Tongue (tissue), 2 donors: Measurements from ENCODE around the gene TMEM259. TPM values are rescaled to one million over a fixed set of nuclear protein-coding genes. Genes with fewer than 3 reads are reported as not detected.
A peak's percentile ranks its signal among the peaks of the same experiment; 100 is the strongest.

ENCODE experiments used
- DNase-seq: peaks from one replicate; pipeline ENCODE4 v3.0.0-alpha.2; 2015
- total RNA-seq: library from RNA; depleted of rRNA; stranded (reverse); fragments of >200 nt; gene quantifications from one replicate; pipeline ENCODE4 v1.2.3, GENCODE V29; 2014

Gene TMEM259
- total RNA-seq, 1 donor from 2014 or later = 72.1 TPM

GRCh38 chr19:1055028-1055425, 34.1 kb upstream of the TMEM259 start:
- DNase-seq = no peak

- DNase-seq = no peak
Observed at GRCh38 chr19:1054102-1055027, 33.4 kb upstream of the TMEM259 start.

GRCh38 chr19:1053176-1054101, 32.5 kb upstream of the TMEM259 start:
- no peak for DNase-seq

GRCh38 chr19:1052349-1052975, 31.5 kb upstream of the TMEM259 start:
- no peak for DNase-seq

GRCh38 chr19:1051791-1052190, 30.9 kb upstream of the TMEM259 start:
- DNase-seq = no peak

GRCh38 chr19:1050989-1051788, 30.3 kb upstream of the TMEM259 start:
- no peak for DNase-seq

- no peak for DNase-seq
Observed at GRCh38 chr19:1049800-1050199, 28.9 kb upstream of the TMEM259 start.

- no peak for DNase-seq
Observed at GRCh38 chr19:1049106-1049505, 28.2 kb upstream of the TMEM259 start.

GRCh38 chr19:1047696-1048147, 26.8 kb upstream of the TMEM259 start:
- DNase-seq = no peak

- no peak for DNase-seq
Observed at GRCh38 chr19:1046836-1047695, 26.1 kb upstream of the TMEM259 start.

GRCh38 chr19:1046117-1046626, 25.2 kb upstream of the TMEM259 start:
- no peak for DNase-seq

- DNase-seq = no peak
Observed at GRCh38 chr19:1045247-1045603, 24.3 kb upstream of the TMEM259 start.

GRCh38 chr19:1042689-1043511, 22.0 kb upstream of the TMEM259 start:
- DNase-seq = peak; percentile 62

GRCh38 chr19:1041835-1042685, 21.1 kb upstream of the TMEM259 start:
- DNase-seq = peak; percentile 88

GRCh38 chr19:1041272-1041834, 20.4 kb upstream of the TMEM259 start:
- DNase-seq = no peak

- peak; percentile 96 for DNase-seq
Observed at GRCh38 chr19:1040476-1041271, 19.8 kb upstream of the TMEM259 start.
